Measurements from ENCODE around the gene ZNF532.

DNA sequence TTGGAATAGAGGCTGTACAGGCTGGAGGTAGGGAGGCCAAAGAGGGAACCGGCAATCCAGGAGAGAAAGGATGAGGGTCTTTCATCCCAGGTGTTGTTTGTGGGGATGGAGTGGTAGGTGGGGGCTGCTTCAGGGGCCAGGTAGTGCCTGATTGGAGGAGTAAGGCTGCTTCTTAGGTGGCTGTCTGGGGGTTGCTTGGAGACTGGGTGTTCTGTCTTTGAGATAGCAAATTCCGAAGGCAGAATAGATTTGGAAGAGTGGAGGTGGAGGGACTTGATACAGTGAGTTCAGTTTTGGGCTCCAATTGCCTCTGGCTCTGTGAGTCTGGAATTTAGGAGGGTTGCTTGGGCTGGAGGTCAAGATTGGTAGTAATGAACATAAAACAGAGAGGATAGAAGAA, 5.9 kb downstream of the ZNF532 start:
- TF ChIP-seq YY1 (IDR thresholded peaks at IDR 0.05; ENCODE audit: insufficient read depth, insufficient read length) (no peak), ZNF274 (IDR thresholded peaks at IDR 0.05; ENCODE audit: low read depth, low read length) (no peak), SUZ12 (IDR thresholded peaks at IDR 0.05; ENCODE audit: extremely low read depth, insufficient read depth, insufficient read length) (no peak)

All from NT2/D1 (cell line).